H9 (cell line): ENCODE results near the gene SOX14. TPM values are rescaled to one million over a fixed set of nuclear protein-coding genes. Genes with fewer than 3 reads are reported as not detected.

Experiments
- DNase-seq: peaks from one replicate; pipeline ENCODE4 v3.0.0-alpha.2; 2017
- H2AFZ ChIP-seq: one replicate; pipeline ENCODE4 v1.6.1; 2013; ENCODE audit warnings: mild to moderate bottlenecking, low read length, control low read depth, moderate library complexity
- H2AK5ac ChIP-seq: 2 replicates; pipeline ENCODE4 v1.6.1; 2013; ENCODE audit warnings: low read length, control low read depth, mixed read lengths; ENCODE audit not compliant: insufficient read length
- H2BK120ac ChIP-seq: one replicate; pipeline ENCODE4 v1.6.1; 2013; ENCODE audit warnings: low read depth, mild to moderate bottlenecking, low read length, control low read depth, inconsistent platforms; ENCODE audit not compliant: poor library complexity, severe bottlenecking
- H2BK12ac ChIP-seq: 2 replicates; pipeline ENCODE4 v1.6.1; 2013; ENCODE audit warnings: low read length, control low read depth, mixed read lengths, low read depth; ENCODE audit not compliant: insufficient read length
- H2BK15ac ChIP-seq: 2 replicates; pipeline ENCODE4 v1.6.1; 2013; ENCODE audit warnings: low read depth, low read length, control low read depth
- H2BK20ac ChIP-seq: one replicate; pipeline ENCODE4 v1.6.1; 2013; ENCODE audit warnings: low read depth, mild to moderate bottlenecking, low read length, control low read depth, inconsistent platforms; ENCODE audit not compliant: poor library complexity, severe bottlenecking
- H2BK5ac ChIP-seq: 2 replicates; pipeline ENCODE4 v1.6.1; 2013; ENCODE audit warnings: low read length, control low read depth, mixed read lengths; ENCODE audit not compliant: insufficient read length
- H3K14ac ChIP-seq: 2 replicates; pipeline ENCODE4 v1.6.1; 2013; ENCODE audit warnings: low read length, control low read depth; ENCODE audit not compliant: insufficient read depth
- H3K18ac ChIP-seq: 2 replicates; pipeline ENCODE4 v1.6.1; 2013; ENCODE audit warnings: low read depth, mild to moderate bottlenecking, mixed read lengths, low read length, control low read depth; ENCODE audit not compliant: insufficient read length
- H3K23ac ChIP-seq: 2 replicates; pipeline ENCODE4 v1.6.1; 2013; ENCODE audit warnings: low read length, control low read depth, mixed read lengths, low read depth; ENCODE audit not compliant: insufficient read length
- H3K23me2 ChIP-seq: 2 replicates; pipeline ENCODE4 v1.6.1; 2013; ENCODE audit warnings: low read depth, mild to moderate bottlenecking, mixed read lengths, low read length, control low read depth; ENCODE audit not compliant: insufficient read length, poor library complexity, severe bottlenecking
- H3K27ac ChIP-seq: 2 replicates; pipeline ENCODE4 v1.5.1; 2013; ENCODE audit warnings: low read length, control low read depth, mixed read lengths, low read depth; ENCODE audit not compliant: insufficient read length
- H3K27me3 ChIP-seq: 2 replicates; pipeline ENCODE4 v1.6.1; 2013; ENCODE audit warnings: low read length, control low read depth, inconsistent platforms; ENCODE audit not compliant: insufficient read depth
- H3K4ac ChIP-seq: 2 replicates; pipeline ENCODE4 v1.6.1; 2013; ENCODE audit warnings: low read depth, mild to moderate bottlenecking, control low read depth, inconsistent platforms, low read length, moderate library complexity
- H3K4me1 ChIP-seq: 2 replicates; pipeline ENCODE4 v1.6.1; 2013; ENCODE audit warnings: low read length, control low read depth, inconsistent platforms; ENCODE audit not compliant: insufficient read depth
- H3K4me2 ChIP-seq: 2 replicates; pipeline ENCODE4 v1.6.1; 2013; ENCODE audit warnings: low read length, control low read depth, mixed read lengths; ENCODE audit not compliant: insufficient read length, insufficient read depth
- H3K56ac ChIP-seq: 2 replicates; pipeline ENCODE4 v1.6.1; 2013; ENCODE audit warnings: low read depth, mild to moderate bottlenecking, mixed read lengths, low read length, control low read depth; ENCODE audit not compliant: insufficient read length
- H3K79me1 ChIP-seq: 2 replicates; pipeline ENCODE4 v1.6.1; 2013; ENCODE audit warnings: low read depth, mild to moderate bottlenecking, moderate library complexity, low read length, control low read depth, inconsistent platforms; ENCODE audit not compliant: insufficient read depth, poor library complexity, severe bottlenecking
- H3K79me2 ChIP-seq: 2 replicates; pipeline ENCODE4 v1.6.1; 2013; ENCODE audit warnings: low read length, control low read depth, inconsistent platforms; ENCODE audit not compliant: insufficient read depth
- H3K9ac ChIP-seq: 2 replicates; pipeline ENCODE4 v1.6.1; 2013; ENCODE audit warnings: low read length, control low read depth, mixed read lengths; ENCODE audit not compliant: insufficient read length; ENCODE audit errors: extremely low read depth
- H3K9me3 ChIP-seq: one replicate; pipeline ENCODE4 v1.6.1; 2013; ENCODE audit warnings: low read depth, low read length, inconsistent platforms; ENCODE audit not compliant: control insufficient read depth
- H3T11ph ChIP-seq: one replicate; pipeline ENCODE4 v1.6.1; 2013; ENCODE audit warnings: mild to moderate bottlenecking, low read length, control low read depth, inconsistent platforms
- H4K20me1 ChIP-seq: one replicate; pipeline ENCODE4 v1.6.1; 2013; ENCODE audit not compliant: control insufficient read depth, insufficient read length, insufficient read depth
- H4K5ac ChIP-seq: 2 replicates; pipeline ENCODE4 v1.6.1; 2013; ENCODE audit warnings: low read depth, mild to moderate bottlenecking, mixed read lengths, low read length, control low read depth; ENCODE audit not compliant: insufficient read length
- H4K8ac ChIP-seq: replicated peaks from 2 replicates; pipeline ENCODE4 v1.6.1; 2013; ENCODE audit warnings: low read length, control low read depth, mixed read lengths, low read depth; ENCODE audit not compliant: insufficient read length
- H4K91ac ChIP-seq: 2 replicates; pipeline ENCODE4 v1.6.1; 2013; ENCODE audit warnings: low read depth, mild to moderate bottlenecking, moderate library complexity, mixed read lengths, low read length, control low read depth; ENCODE audit not compliant: insufficient read length
- H3K27ac Mint-ChIP-seq, 3 experiments: 2 replicates in 2 of 3; 3 replicates in 1 of 3; pipeline ENCODE4 v1.8.0; 2020 to 2021; ENCODE audit warnings: mixed read lengths in 3 of 3, mild to moderate bottlenecking in 1 of 3, moderate library complexity in 1 of 3
- H3K27me3 Mint-ChIP-seq: 2 replicates; pipeline ENCODE4 v1.8.0; 2021; ENCODE audit warnings: low read depth, mild to moderate bottlenecking, moderate library complexity, mixed read lengths
- H3K36me3 Mint-ChIP-seq, 3 experiments: 2 replicates in 2 of 3; 3 replicates in 1 of 3; pipeline ENCODE4 v1.8.0; 2020 to 2021; ENCODE audit warnings: low read depth in 3 of 3, mixed read lengths in 3 of 3; ENCODE audit not compliant: insufficient read depth in 1 of 3
- H3K4me1 Mint-ChIP-seq, 2 experiments: 2 replicates each; pipeline ENCODE4 v1.8.0; 2020; ENCODE audit warnings: mixed read lengths in 2 of 2
- H3K4me3 Mint-ChIP-seq, 2 experiments: 2 replicates in 1 of 2; 3 replicates in 1 of 2; pipeline ENCODE4 v1.8.0; 2020 to 2021; ENCODE audit warnings: mild to moderate bottlenecking in 2 of 2, mixed read lengths in 2 of 2, moderate library complexity in 1 of 2
- H3K9me3 Mint-ChIP-seq, 2 experiments: 2 replicates in 1 of 2; 3 replicates in 1 of 2; pipeline ENCODE4 v1.8.0; 2020; ENCODE audit warnings: mild to moderate bottlenecking in 2 of 2, mixed read lengths in 2 of 2, moderate library complexity in 1 of 2
- WGBS: extraction: QIAGEN DNeasy Blood & Tissue Kit; methylation state at CpG from one replicate; pipeline ENCODE4 v1.1.7; 2013; ENCODE audit warnings: missing lambda C conversion rate, low lambda C conversion rate, mixed read lengths; ENCODE audit not compliant: insufficient read length; ENCODE audit errors: extremely low coverage; 5-methylcytosine and 5-hydroxymethylcytosine counted together
- total RNA-seq: library from RNA; stranded (reverse); gene quantifications from 2 replicates; pipeline ENCODE4 v1.2.1, GENCODE V29; 2021
- TF ChIP-seq, protein P1 (sequence below): fragments of 200-600 bp; sonication (generic); conservative IDR thresholded peaks from 3 replicates; pipeline ENCODE4 v1.8.0; 2021; ENCODE audit warnings: antibody characterized with exemption, mild to moderate bottlenecking

Gene SOX14
- total RNA-seq, 1 experiment from 2014 or later: 0.57 TPM

DNA sequence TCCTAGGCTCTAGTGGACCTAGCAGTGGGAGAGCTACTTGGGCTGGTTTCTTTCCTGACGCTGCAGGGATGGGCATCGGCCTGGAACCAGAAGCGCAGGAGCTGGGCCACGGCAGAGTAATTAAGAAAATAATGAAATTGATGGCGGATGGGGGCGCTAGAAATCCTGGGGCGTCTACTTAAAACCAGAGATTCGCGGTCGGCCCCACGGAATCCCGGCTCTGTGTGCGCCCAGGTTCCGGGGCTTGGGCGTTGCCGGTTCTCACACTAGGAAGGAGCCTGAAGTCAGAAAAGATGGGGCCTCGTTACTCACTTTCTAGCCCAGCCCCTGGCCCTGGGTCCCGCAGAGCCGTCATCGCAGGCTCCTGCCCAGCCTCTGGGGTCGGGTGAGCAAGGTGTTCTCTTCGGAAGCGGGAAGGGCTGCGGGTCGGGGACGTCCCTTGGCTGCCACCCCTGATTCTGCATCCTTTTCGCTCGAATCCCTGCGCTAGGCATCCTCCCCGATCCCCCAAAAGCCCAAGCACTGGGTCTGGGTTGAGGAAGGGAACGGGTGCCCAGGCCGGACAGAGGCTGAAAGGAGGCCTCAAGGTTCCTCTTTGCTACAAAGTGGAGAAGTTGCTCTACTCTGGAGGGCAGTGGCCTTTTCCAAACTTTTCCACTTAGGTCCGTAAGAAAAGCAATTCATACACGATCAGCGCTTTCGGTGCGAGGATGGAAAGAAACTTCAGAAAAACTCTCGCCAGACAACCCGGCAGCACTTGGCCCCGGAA, 6.1 kb downstream of the SOX14 start:
- Mint-ChIP-seq H3K27ac (peak overlapping the region in 1 of 3 experiments; percentile 18; a peak in 1 of 7 replicates), H3K27me3 (peaks cover 100% of the 10 kb centered on the region), H3K36me3 (peaks cover 0 to 1% (median 0%) of the 10 kb centered on the region in 3 experiments; a peak in 1 of 7 replicates), H3K9me3 (peaks cover 0 to 5% of the 10 kb centered on the region in 2 experiments; a peak in 2 of 5 replicates), H3K4me3 (peak overlapping the region; percentile 34 to 83), H3K4me1 (peaks cover 65 to 72% of the 10 kb centered on the region in 2 experiments)
- DNase-seq: peak; percentile 49
- Histone ChIP-seq H3T11ph (no peak overlapping the region), H2BK15ac (no peak overlapping the region), H3K4ac (no peak overlapping the region), H2BK12ac (no peak overlapping the region), H2BK120ac (no peak overlapping the region), H2BK5ac (no peak overlapping the region), H3K27ac (no peak overlapping the region), H3K14ac (no peak overlapping the region), H3K79me2 (no peaks in the 10 kb centered on the region), H3K4me2 (peak overlapping the region; percentile 68), H3K56ac (no peak overlapping the region), H2BK20ac (no peak overlapping the region), H4K5ac (no peak overlapping the region), H4K20me1 (no peaks in the 10 kb centered on the region), H3K23me2 (peaks cover 19% of the 10 kb centered on the region), H2AK5ac (no peak overlapping the region), H3K18ac (no peak overlapping the region), H3K27me3 (peaks cover 82% of the 10 kb centered on the region), H3K23ac (no peak overlapping the region), H4K91ac (no peak overlapping the region), H4K8ac (no peak overlapping the region), H3K79me1 (no peaks in the 10 kb centered on the region), H2AFZ (no peak overlapping the region), H3K9me3 (no peaks in the 10 kb centered on the region), H3K4me1 (0 out of 2 replicates have a peak, but pooled peaks cover 2% of the 10 kb centered on the region), H3K9ac (no peak overlapping the region)
- no CpG with 5 or more reads among the region's 40 CpGs for WGBS
- TF ChIP-seq, protein P1, sequence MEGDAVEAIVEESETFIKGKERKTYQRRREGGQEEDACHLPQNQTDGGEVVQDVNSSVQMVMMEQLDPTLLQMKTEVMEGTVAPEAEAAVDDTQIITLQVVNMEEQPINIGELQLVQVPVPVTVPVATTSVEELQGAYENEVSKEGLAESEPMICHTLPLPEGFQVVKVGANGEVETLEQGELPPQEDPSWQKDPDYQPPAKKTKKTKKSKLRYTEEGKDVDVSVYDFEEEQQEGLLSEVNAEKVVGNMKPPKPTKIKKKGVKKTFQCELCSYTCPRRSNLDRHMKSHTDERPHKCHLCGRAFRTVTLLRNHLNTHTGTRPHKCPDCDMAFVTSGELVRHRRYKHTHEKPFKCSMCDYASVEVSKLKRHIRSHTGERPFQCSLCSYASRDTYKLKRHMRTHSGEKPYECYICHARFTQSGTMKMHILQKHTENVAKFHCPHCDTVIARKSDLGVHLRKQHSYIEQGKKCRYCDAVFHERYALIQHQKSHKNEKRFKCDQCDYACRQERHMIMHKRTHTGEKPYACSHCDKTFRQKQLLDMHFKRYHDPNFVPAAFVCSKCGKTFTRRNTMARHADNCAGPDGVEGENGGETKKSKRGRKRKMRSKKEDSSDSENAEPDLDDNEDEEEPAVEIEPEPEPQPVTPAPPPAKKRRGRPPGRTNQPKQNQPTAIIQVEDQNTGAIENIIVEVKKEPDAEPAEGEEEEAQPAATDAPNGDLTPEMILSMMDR: 0 out of 3 replicates have a peak, but pooled peaks have one; percentile 12
